ENCODE results near the gene NELFA. TPM values are rescaled to one million over a fixed set of nuclear protein-coding genes. Genes with fewer than 3 reads are reported as not detected.

Gene NELFA
- total RNA-seq, 1 donor from 2014 or later = 22.7 TPM

- peak; percentile 36 for DNase-seq
- H3K27me3 ChIP-seq = peaks cover 43% of the 10 kb centered on the region
- intact Hi-C loops (cut with DNase I) = no loop called here
Measured at GRCh38 chr4:2049381-2049780, 40.6 kb upstream of the NELFA start.

GRCh38 chr4:2048831-2049230 lies 40.1 kb upstream of the NELFA start:
- Histone ChIP-seq H3K27ac (no peak overlapping the region), H3K4me1 (no peaks in the 10 kb centered on the region), H3K36me3 (no peaks in the 10 kb centered on the region), H3K9me3 (no peaks in the 10 kb centered on the region), H3K27me3 (peaks cover 37% of the 10 kb centered on the region), H3K4me3 (no peak overlapping the region)
- TF ChIP-seq CTCF (IDR thresholded peaks at IDR 0.05) = no peak
- DNase-seq (peak; percentile 37), ATAC-seq (no peak)
- intact Hi-C loops (cut with DNase I) = no loop called here

More at GRCh38 chr4:2049381-2049780, 40.6 kb upstream of the NELFA start:
- no peak overlapping the region for H3K27ac ChIP-seq
- H3K36me3 ChIP-seq = no peaks in the 10 kb centered on the region
- no peaks in the 10 kb centered on the region for H3K4me1 ChIP-seq
- H3K4me3 ChIP-seq = no peak overlapping the region
- no peak for TF ChIP-seq CTCF (IDR thresholded peaks at IDR 0.05)
- H3K9me3 ChIP-seq = no peaks in the 10 kb centered on the region
- ATAC-seq = no peak

GRCh38 chr4:2047781-2048581 lies 39.2 kb upstream of the NELFA start:
- peaks cover 37% of the 10 kb centered on the region for H3K27me3 ChIP-seq
- H3K27ac ChIP-seq = no peak overlapping the region
- H3K4me3 ChIP-seq = no peak overlapping the region
- intact Hi-C loops (cut with DNase I) = no loop called here
- H3K4me1 ChIP-seq = no peaks in the 10 kb centered on the region
- no peak for TF ChIP-seq CTCF (IDR thresholded peaks at IDR 0.05)
- DNase-seq = peak; percentile 50
- H3K36me3 ChIP-seq = no peaks in the 10 kb centered on the region
- no peaks in the 10 kb centered on the region for H3K9me3 ChIP-seq
- ATAC-seq = no peak

GRCh38 chr4:2047031-2047660 lies 38.4 kb upstream of the NELFA start:
- Histone ChIP-seq H3K36me3 (no peaks in the 10 kb centered on the region), H3K27ac (no peak overlapping the region), H3K9me3 (no peaks in the 10 kb centered on the region), H3K4me1 (peaks cover 4% of the 10 kb centered on the region), H3K27me3 (peaks cover 41% of the 10 kb centered on the region), H3K4me3 (no peak overlapping the region)
- no peak for TF ChIP-seq CTCF (IDR thresholded peaks at IDR 0.05)
- intact Hi-C loops (cut with DNase I) = no loop called here
- DNase-seq (peak; percentile 62), ATAC-seq (no peak)

- ATAC-seq = no peak
- peak; percentile 45 for DNase-seq
- no peak for TF ChIP-seq CTCF (IDR thresholded peaks at IDR 0.05)
- Histone ChIP-seq H3K27ac (no peak overlapping the region), H3K4me1 (peaks cover 7% of the 10 kb centered on the region), H3K36me3 (no peaks in the 10 kb centered on the region), H3K27me3 (peaks cover 42% of the 10 kb centered on the region), H3K4me3 (no peak overlapping the region), H3K9me3 (no peaks in the 10 kb centered on the region)
- intact Hi-C loops (cut with DNase I) = no loop called here
Measured at GRCh38 chr4:2046031-2046961, 37.5 kb upstream of the NELFA start.

All from upper lobe of right lung (tissue), 1 donor.